HL-60 (cell line): ENCODE results near the gene CYB5A.
"Not testable (repeated sequence)": the region's sequence is repeated elsewhere in the genome, so short reads cannot be mapped to it uniquely, and the experiment has no call there.

Experiments used
- POLR2AphosphoS5 ChIP-seq: IDR thresholded peaks from 2 replicates; pipeline ENCODE4 v1.6.1; 2012; ENCODE audit warnings: low read depth
- SPI1 ChIP-seq: IDR thresholded peaks from 2 replicates; pipeline ENCODE4 v1.6.1; 2012; ENCODE audit warnings: low read depth, mild to moderate bottlenecking, borderline replicate concordance
- TF ChIP-seq, protein P1 (sequence below): IDR thresholded peaks from one replicate; pipeline ENCODE4 v1.5.1; 2011; ENCODE audit warnings: low read length, control low read depth, inconsistent platforms; ENCODE audit not compliant: insufficient read depth
- TF ChIP-seq, protein P2 (sequence below): IDR thresholded peaks from 2 replicates; pipeline ENCODE4 v1.6.1; 2012; ENCODE audit warnings: low read depth; ENCODE audit not compliant: insufficient replicate concordance

DNA sequence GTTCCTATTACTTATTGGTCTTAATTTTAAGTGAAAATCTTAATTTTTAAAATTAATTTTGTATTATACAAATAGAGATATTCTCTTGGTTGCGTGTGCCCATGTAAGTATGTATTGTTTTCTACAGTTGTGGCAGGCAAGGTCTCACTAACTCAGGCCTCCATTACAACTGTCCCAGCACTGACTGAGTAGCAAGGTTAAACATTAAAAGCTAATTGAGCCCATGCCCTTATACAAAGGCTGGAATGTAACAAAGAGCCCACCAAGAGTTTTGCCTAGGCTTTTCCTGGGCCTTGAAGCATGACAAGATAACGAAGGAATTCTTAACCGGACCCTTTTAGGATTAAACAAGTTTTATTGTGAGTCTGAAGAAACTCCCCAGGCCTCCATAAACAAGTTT lies 35.0 kb upstream of the CYB5A start:
- TF ChIP-seq, protein P1, sequence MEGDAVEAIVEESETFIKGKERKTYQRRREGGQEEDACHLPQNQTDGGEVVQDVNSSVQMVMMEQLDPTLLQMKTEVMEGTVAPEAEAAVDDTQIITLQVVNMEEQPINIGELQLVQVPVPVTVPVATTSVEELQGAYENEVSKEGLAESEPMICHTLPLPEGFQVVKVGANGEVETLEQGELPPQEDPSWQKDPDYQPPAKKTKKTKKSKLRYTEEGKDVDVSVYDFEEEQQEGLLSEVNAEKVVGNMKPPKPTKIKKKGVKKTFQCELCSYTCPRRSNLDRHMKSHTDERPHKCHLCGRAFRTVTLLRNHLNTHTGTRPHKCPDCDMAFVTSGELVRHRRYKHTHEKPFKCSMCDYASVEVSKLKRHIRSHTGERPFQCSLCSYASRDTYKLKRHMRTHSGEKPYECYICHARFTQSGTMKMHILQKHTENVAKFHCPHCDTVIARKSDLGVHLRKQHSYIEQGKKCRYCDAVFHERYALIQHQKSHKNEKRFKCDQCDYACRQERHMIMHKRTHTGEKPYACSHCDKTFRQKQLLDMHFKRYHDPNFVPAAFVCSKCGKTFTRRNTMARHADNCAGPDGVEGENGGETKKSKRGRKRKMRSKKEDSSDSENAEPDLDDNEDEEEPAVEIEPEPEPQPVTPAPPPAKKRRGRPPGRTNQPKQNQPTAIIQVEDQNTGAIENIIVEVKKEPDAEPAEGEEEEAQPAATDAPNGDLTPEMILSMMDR = not testable (repeated sequence)
- TF ChIP-seq, protein P2, sequence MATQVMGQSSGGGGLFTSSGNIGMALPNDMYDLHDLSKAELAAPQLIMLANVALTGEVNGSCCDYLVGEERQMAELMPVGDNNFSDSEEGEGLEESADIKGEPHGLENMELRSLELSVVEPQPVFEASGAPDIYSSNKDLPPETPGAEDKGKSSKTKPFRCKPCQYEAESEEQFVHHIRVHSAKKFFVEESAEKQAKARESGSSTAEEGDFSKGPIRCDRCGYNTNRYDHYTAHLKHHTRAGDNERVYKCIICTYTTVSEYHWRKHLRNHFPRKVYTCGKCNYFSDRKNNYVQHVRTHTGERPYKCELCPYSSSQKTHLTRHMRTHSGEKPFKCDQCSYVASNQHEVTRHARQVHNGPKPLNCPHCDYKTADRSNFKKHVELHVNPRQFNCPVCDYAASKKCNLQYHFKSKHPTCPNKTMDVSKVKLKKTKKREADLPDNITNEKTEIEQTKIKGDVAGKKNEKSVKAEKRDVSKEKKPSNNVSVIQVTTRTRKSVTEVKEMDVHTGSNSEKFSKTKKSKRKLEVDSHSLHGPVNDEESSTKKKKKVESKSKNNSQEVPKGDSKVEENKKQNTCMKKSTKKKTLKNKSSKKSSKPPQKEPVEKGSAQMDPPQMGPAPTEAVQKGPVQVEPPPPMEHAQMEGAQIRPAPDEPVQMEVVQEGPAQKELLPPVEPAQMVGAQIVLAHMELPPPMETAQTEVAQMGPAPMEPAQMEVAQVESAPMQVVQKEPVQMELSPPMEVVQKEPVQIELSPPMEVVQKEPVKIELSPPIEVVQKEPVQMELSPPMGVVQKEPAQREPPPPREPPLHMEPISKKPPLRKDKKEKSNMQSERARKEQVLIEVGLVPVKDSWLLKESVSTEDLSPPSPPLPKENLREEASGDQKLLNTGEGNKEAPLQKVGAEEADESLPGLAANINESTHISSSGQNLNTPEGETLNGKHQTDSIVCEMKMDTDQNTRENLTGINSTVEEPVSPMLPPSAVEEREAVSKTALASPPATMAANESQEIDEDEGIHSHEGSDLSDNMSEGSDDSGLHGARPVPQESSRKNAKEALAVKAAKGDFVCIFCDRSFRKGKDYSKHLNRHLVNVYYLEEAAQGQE = not testable (repeated sequence)
- not testable (repeated sequence) for TF ChIP-seq POLR2AphosphoS5, SPI1
